OCI-LY1 (cell line): ENCODE data around the gene TASP1.
"Not testable (repeated sequence)": the region's sequence is repeated elsewhere in the genome, so short reads cannot be mapped to it uniquely, and the experiment has no call there.

Source experiments
- CTCF ChIP-seq: fragments of 200-600 bp; sonication (generic), shearing (Covaris generic); IDR thresholded peaks from 2 replicates; pipeline ENCODE4 v1.5.1; 2017; ENCODE audit warnings: mild to moderate bottlenecking, antibody characterized with exemption, low read length, moderate library complexity, mixed read lengths
- EZH2 ChIP-seq: fragments of 200-600 bp; sonication (generic), shearing (Covaris generic); IDR thresholded peaks from 2 replicates; pipeline ENCODE4 v1.8.0; 2017; ENCODE audit warnings: borderline replicate concordance, mixed run types, mild to moderate bottlenecking, antibody characterized with exemption, low read length, moderate library complexity, mixed read lengths

DNA sequence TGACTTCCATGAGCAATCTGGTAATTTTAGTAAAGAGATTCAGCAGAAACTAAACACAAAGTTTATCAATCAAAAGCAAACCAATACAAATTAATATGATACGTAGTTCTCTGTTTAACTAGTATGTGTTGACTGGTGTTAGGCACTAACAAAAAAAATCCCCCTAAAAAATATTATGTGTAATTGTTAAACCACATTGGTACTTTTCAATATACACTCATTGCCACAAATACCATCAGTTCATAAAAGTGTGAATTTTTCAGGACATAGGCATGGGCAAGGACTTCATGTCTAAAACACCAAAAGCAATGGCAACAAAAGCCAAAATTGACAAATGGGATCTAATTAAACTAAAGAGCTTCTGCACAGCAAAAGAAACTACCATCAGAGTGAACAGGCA lies 155.3 kb downstream of the TASP1 start:
- not testable (repeated sequence) for TF ChIP-seq CTCF, EZH2
